ENCODE data around the gene MTA1. TPM values are rescaled to one million over a fixed set of nuclear protein-coding genes. Genes with fewer than 3 reads are reported as not detected.

The MTA1 gene
- total and polyA plus RNA-seq, 2 of the 8 experiments (the other 6 are each of a cell fraction or from before 2014, with no cell fraction given), result 73.9 to 221 TPM

- TF ChIP-seq CTCF (IDR thresholded peaks at IDR 0.05; ENCODE audit: control extremely low read depth in 1 of 3, insufficient read depth in 1 of 3, low read depth in 1 of 3, low read length in 3 of 3) (no peak), NRF1 (IDR thresholded peaks at IDR 0.05; ENCODE audit: low read depth, low read length) (no peak), TBP (IDR thresholded peaks at IDR 0.05; ENCODE audit: low read depth, low read length) (no peak), CHD1 (IDR thresholded peaks at IDR 0.05; ENCODE audit: low read depth, low read length) (no peak), PHF8 (conservative IDR thresholded peaks at IDR 0.05; ENCODE audit: low read depth, low read length) (no peak), GTF2F1 (IDR thresholded peaks at IDR 0.05; ENCODE audit: borderline replicate concordance, low read depth, low read length) (no peak), RFX5 (IDR thresholded peaks at IDR 0.05; ENCODE audit: borderline replicate concordance, low read depth, low read length) (no peak), SIN3A (conservative IDR thresholded peaks at IDR 0.05 in 1 of 2, IDR thresholded peaks at IDR 0.05 in 1 of 2; ENCODE audit: low read depth in 1 of 2, low read length in 2 of 2) (no peak)
These were observed 20.2 kb upstream of the MTA1 start (continued) for GRCh38 chr14:105399466-105399775.

Measured in H1 (cell line).